Lung (tissue), 12 donors: ENCODE results near the gene MAN2A1. TPM values are rescaled to one million over a fixed set of nuclear protein-coding genes. Genes with fewer than 3 reads are reported as not detected.

Source experiments
- ATAC-seq: fragments of 200-7000 bp; cut with Tn5 transposase; one replicate; pipeline ENCODE4 v1.9.1; 2020; ENCODE audit warnings: moderate number of reproducible peaks; ENCODE audit not compliant: insufficient read depth, low FRiP score
- DNase-seq, 3 donors: peaks; one replicate each; pipeline ENCODE4 v3.0.0-alpha.2; 2013 to 2017
- H3K27ac ChIP-seq, 2 donors: one replicate each; pipeline ENCODE4 v1.5.1; 2013; ENCODE audit warnings: mild to moderate bottlenecking in 2 of 2, moderate library complexity in 2 of 2, control low read depth in 1 of 2, inconsistent platforms in 1 of 2, low read depth in 1 of 2, low read length in 1 of 2
- H3K27me3 ChIP-seq, 3 donors: one replicate each; pipeline ENCODE4 v1.5.1; 2013; ENCODE audit warnings: low read length in 2 of 3; ENCODE audit not compliant: control insufficient read depth in 3 of 3, insufficient read depth in 3 of 3
- H3K36me3 ChIP-seq, 4 donors: one replicate each; pipeline ENCODE4 v1.5.1; 2013; ENCODE audit warnings: low read length in 4 of 4, mild to moderate bottlenecking in 1 of 4, moderate library complexity in 1 of 4; ENCODE audit not compliant: control insufficient read depth in 4 of 4, insufficient read depth in 4 of 4
- H3K4me1 ChIP-seq, 5 donors: one replicate each; pipeline ENCODE4 v1.5.1; 2013; ENCODE audit warnings: low read length in 5 of 5, mild to moderate bottlenecking in 2 of 5, moderate library complexity in 1 of 5; ENCODE audit not compliant: control insufficient read depth in 5 of 5, insufficient read depth in 5 of 5
- H3K4me3 ChIP-seq: one replicate; pipeline ENCODE4 v1.5.1; 2013; ENCODE audit warnings: mild to moderate bottlenecking, control low read depth, moderate library complexity
- H3K9ac ChIP-seq, 2 donors: one replicate each; pipeline ENCODE4 v1.5.1; 2013; ENCODE audit warnings: low read length in 2 of 2, control low read depth in 1 of 2; ENCODE audit not compliant: insufficient read depth in 1 of 2
- H3K9me3 ChIP-seq, 4 donors: one replicate each; pipeline ENCODE4 v1.5.1; 2013; ENCODE audit warnings: low read length in 3 of 4, mild to moderate bottlenecking in 1 of 4, moderate library complexity in 1 of 4; ENCODE audit not compliant: control insufficient read depth in 4 of 4, insufficient read depth in 3 of 4
- CTCF ChIP-seq: IDR thresholded peaks from 2 replicates; pipeline ENCODE4 v1.5.1; 2012; ENCODE audit warnings: mild to moderate bottlenecking; ENCODE audit errors: control extremely low read depth, extremely low read depth
- WGBS, 2 donors: extraction: QIAGEN DNeasy Blood & Tissue Kit; methylation state at CpG; one replicate each; pipeline ENCODE4 v1.1.7; 2013; 5-methylcytosine and 5-hydroxymethylcytosine counted together
- polyA plus RNA-seq, 2 donors: library from polyadenylated mRNA; stranded (reverse); fragments of 200-250 nt; gene quantifications; one replicate each; pipeline ENCODE4 v1.2.1, GENCODE V29; 2013
- total RNA-seq, 2 donors: library from RNA; depleted of rRNA in 1 of 2; stranded (reverse); fragments of >200 nt in 1 of 2; gene quantifications; one replicate each; pipeline ENCODE4 v1.2.1, GENCODE V29; 2014 to 2021
- donor health status: control.
- donor health status: control.
- donor health status: Bipolar disorder and iron deficiency.
- donor health status: healthy.
- donor health status: DM: yes; HTN: yes; CAD: no.

MAN2A1 gene
- total and polyA plus RNA-seq, 4 donors, result 7.8 to 65.1 (median 25.3) TPM

GRCh38 chr5:109652096-109652495 is 37.6 kb upstream of the MAN2A1 start:
- Histone ChIP-seq H3K9me3 (no peaks in the 10 kb centered on the region), H3K27ac (no peak overlapping the region), H3K36me3 (no peaks in the 10 kb centered on the region), H3K4me3 (no peak overlapping the region), H3K9ac (no peak overlapping the region), H3K27me3 (no peaks in the 10 kb centered on the region), H3K4me1 (peaks cover 0 to 14% (median 0%) of the 10 kb centered on the region in 5 donors)
- TF ChIP-seq CTCF, result no peak
- WGBS, 2 donors, result 56 to 81% methylated on average over 1 of the region's 1 CpG
- DNase-seq (peak in 1 of 3 donors; percentile 25), ATAC-seq (no peak)

- TF ChIP-seq CTCF, result no peak
- 45 to 55% methylated on average over 2 of the region's 2 CpGs for WGBS, 2 donors
These were observed 36.7 kb upstream of the MAN2A1 start for GRCh38 chr5:109653042-109653441.

GRCh38 chr5:109653561-109654239 is 36.0 kb upstream of the MAN2A1 start:
- Histone ChIP-seq H3K27ac (no peak overlapping the region), H3K36me3 (no peaks in the 10 kb centered on the region), H3K4me3 (no peak overlapping the region), H3K4me1 (peaks cover 0 to 14% (median 0%) of the 10 kb centered on the region in 5 donors), H3K9me3 (no peaks in the 10 kb centered on the region), H3K9ac (no peak overlapping the region), H3K27me3 (no peaks in the 10 kb centered on the region)
- WGBS, 2 donors, result 71 to 82% methylated on average over 3 of the region's 3 CpGs
- DNase-seq, result peak in 2 of 3 donors; percentile 23 to 54
- ATAC-seq, result no peak
- TF ChIP-seq CTCF, result no peak

More at GRCh38 chr5:109653042-109653441, 36.7 kb upstream of the MAN2A1 start:
- Histone ChIP-seq H3K9me3 (no peaks in the 10 kb centered on the region), H3K4me1 (peaks cover 0 to 14% (median 0%) of the 10 kb centered on the region in 5 donors), H3K9ac (no peak overlapping the region), H3K27ac (no peak overlapping the region), H3K4me3 (no peak overlapping the region), H3K27me3 (no peaks in the 10 kb centered on the region), H3K36me3 (no peaks in the 10 kb centered on the region)
- DNase-seq (peak in 1 of 3 donors; percentile 53), ATAC-seq (no peak)
